Psoas muscle (tissue), 8 donors: ENCODE measurements around the gene COL18A1. TPM values are rescaled to one million over a fixed set of nuclear protein-coding genes. Genes with fewer than 3 reads are reported as not detected.

Experiments
- ATAC-seq, 4 donors: fragments of 200-7000 bp; cut with Tn5 transposase; one replicate each; pipeline ENCODE4 v1.9.1; 2020; ENCODE audit warnings: moderate library complexity in 3 of 4, mild to moderate bottlenecking in 2 of 4
- DNase-seq, 2 donors: peaks; one replicate each; pipeline ENCODE4 v3.0.0-alpha.2; 2020
- H3K27ac ChIP-seq: fragments of 200-600 bp; one replicate; pipeline ENCODE4 v1.8.0; 2022
- H3K27me3 ChIP-seq, 3 donors: fragments of 200-600 bp in 1 of 3; one replicate each; pipeline versions ENCODE4 v1.6.1 to v1.8.0; 2013 to 2022; ENCODE audit warnings: low read length in 2 of 3, mild to moderate bottlenecking in 2 of 3, moderate library complexity in 1 of 3; ENCODE audit not compliant: insufficient read depth in 3 of 3
- H3K36me3 ChIP-seq, 2 donors: fragments of 200-600 bp in 1 of 2; one replicate each; pipeline versions ENCODE4 v1.6.1 to v1.8.0; 2013 to 2022; ENCODE audit warnings: low read depth in 1 of 2, mild to moderate bottlenecking in 1 of 2, moderate library complexity in 1 of 2; ENCODE audit not compliant: insufficient read depth in 1 of 2
- H3K4me1 ChIP-seq: fragments of 200-600 bp; one replicate; pipeline ENCODE4 v1.8.0; 2022
- H3K4me3 ChIP-seq: fragments of 200-600 bp; one replicate; pipeline ENCODE4 v1.8.0; 2022; ENCODE audit warnings: mild to moderate bottlenecking
- H3K9me3 ChIP-seq: fragments of 200-600 bp; one replicate; pipeline ENCODE4 v1.8.0; 2022
- WGBS, 3 donors: extraction: QIAGEN DNeasy Blood & Tissue Kit; methylation state at CpG; one replicate each; pipeline versions ENCODE4 v1.1.6 to v1.1.7; 2013; 5-methylcytosine and 5-hydroxymethylcytosine counted together
- intact Hi-C, 2 donors: fragments of 100-400 bp; cut with DNase I; formaldehyde crosslinking; loops; one replicate each; pipeline versions ENCODE4 v1.11.0 to v1.14.2; 2022
- polyA plus RNA-seq, 3 donors: library from polyadenylated mRNA; stranded (reverse); fragments of 200-250 nt; gene quantifications; one replicate each; pipeline ENCODE4 v1.2.3, GENCODE V29; 2013
- total RNA-seq, 4 donors: library from RNA; stranded (reverse); fragmentation: NEBNext Ultra II Directional in 2 of 4; extraction: Animal tissue kit (Norgen Biotek cat#: 25700) in 2 of 4; gene quantifications; one replicate each; pipeline versions ENCODE4 v1.2.1 to v1.2.4, GENCODE V29; 2021 to 2023
- TF ChIP-seq, protein P1 (sequence below): fragments of 200-600 bp; IDR thresholded peaks from one replicate; pipeline ENCODE4 v1.8.0; 2022; ENCODE audit warnings: antibody characterized with exemption
- donor health status: healthy with polysubstance abuse.
- donor health status: DM: no; HTN: no; CAD: no; lungs with moderate emphysema.
- donor health status: Bipolar disorder and iron deficiency.
- donor health status: healthy.
- donor health status: DM: yes; HTN: yes; CAD: no.
- donor health status: DM: no; HTN: no; CAD: no.
- donor health status: DM: no; HTN: no; CAD: no.
- donor health status: DM: yes; HTN: yes; CAD: no.

Gene COL18A1
- total and polyA plus RNA-seq, 7 donors: 4.8 to 25.3 (median 12.1) TPM

DNA sequence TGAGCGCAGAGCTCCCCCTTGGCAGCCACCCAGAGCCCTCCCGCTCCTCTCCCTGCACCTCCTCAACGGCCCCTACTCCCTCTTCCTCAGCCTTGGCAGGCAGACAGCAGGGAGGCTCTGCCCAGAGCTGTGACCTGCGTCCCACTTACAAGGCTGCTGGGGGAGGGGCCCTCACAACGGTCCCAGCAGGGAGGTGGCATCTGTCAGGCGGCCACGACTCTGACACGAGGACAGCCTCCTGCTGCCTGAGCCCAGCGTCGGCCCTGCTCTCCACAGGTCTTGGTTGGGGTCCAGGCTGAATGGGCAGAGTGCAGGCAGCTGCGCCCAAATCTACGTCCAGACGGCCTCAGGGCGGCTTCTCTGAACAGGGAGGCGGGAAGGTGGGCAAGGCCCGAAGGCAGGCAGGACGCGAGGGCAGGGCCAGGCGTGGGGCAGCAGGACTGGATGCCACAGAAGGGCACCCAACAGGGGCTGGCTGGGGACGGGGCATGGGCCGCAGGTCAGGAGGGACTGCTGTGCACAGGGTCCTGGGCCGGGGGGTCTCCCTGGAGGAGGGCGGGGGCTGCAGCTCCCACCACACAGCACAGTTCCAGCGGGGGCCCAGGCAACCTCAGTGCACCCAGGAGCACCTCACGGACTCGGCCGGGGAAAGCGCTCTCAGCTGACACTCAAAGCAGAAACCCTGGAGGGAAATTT, 129.8 kb downstream of the COL18A1 start:
- intact Hi-C loops: no loop called here
- H3K27ac ChIP-seq: no peak overlapping the region
- WGBS, 3 donors: 55 to 67% (median 61%) methylated on average over 27 to 28 of the region's 28 CpGs
- DNase-seq (peak; percentile 46 to 62), ATAC-seq (peak; percentile 71 to 90 (median 79))
- H3K4me1 ChIP-seq: peaks cover 9% of the 10 kb centered on the region
- TF ChIP-seq, protein P1, sequence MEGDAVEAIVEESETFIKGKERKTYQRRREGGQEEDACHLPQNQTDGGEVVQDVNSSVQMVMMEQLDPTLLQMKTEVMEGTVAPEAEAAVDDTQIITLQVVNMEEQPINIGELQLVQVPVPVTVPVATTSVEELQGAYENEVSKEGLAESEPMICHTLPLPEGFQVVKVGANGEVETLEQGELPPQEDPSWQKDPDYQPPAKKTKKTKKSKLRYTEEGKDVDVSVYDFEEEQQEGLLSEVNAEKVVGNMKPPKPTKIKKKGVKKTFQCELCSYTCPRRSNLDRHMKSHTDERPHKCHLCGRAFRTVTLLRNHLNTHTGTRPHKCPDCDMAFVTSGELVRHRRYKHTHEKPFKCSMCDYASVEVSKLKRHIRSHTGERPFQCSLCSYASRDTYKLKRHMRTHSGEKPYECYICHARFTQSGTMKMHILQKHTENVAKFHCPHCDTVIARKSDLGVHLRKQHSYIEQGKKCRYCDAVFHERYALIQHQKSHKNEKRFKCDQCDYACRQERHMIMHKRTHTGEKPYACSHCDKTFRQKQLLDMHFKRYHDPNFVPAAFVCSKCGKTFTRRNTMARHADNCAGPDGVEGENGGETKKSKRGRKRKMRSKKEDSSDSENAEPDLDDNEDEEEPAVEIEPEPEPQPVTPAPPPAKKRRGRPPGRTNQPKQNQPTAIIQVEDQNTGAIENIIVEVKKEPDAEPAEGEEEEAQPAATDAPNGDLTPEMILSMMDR: no peak
- no peaks in the 10 kb centered on the region for H3K27me3 ChIP-seq
- no peaks in the 10 kb centered on the region for H3K36me3 ChIP-seq
- no peak overlapping the region for H3K4me3 ChIP-seq
- no peaks in the 10 kb centered on the region for H3K9me3 ChIP-seq

DNA sequence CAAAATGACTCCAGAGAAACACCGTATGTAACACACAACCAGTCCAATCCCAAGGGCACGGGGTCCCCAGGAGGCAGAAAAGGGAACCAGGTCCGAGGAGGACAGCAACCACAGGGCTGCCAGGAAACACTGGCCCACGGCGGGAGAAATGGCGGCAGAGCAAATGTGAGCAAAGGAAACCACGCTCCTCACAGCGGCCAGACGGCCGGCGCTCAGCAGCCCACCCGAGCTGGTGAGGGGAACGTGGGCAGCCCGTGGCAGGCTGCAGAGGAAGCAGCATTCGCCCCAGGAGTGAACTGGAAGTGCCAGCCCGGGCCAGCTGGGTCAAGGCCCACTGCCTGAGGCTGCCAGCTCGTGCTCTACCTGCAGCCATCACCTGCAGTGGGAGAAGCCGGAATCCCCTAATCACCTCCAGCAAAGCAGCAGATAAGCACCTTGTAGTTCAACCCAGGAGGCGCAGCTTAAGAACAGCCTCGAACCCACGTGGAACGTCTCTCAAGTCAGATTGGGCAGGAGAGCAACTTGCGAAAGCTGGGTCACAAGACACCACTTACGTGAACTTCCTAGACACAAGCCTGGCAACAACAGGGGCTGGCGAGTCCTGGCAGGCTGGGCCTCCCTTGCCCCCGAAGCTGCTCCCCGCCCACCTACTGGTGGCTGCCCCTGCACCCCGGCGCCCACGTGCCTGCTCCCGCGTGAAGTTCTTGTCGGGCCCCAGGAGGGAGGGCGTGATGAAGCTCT, 130.5 kb downstream of the COL18A1 start:
- peak; percentile 17 to 48 for DNase-seq
- H3K4me1 ChIP-seq: peaks cover 9% of the 10 kb centered on the region
- H3K36me3 ChIP-seq: no peaks in the 10 kb centered on the region
- TF ChIP-seq, protein P1: no peak
- H3K4me3 ChIP-seq: no peak overlapping the region
- no peak overlapping the region for H3K27ac ChIP-seq
- 85 to 90% (median 90%) methylated on average over 34 of the region's 34 CpGs for WGBS, 3 donors
- intact Hi-C loops: no loop called here
- H3K27me3 ChIP-seq: no peaks in the 10 kb centered on the region
- no peak for ATAC-seq
- no peaks in the 10 kb centered on the region for H3K9me3 ChIP-seq

DNA sequence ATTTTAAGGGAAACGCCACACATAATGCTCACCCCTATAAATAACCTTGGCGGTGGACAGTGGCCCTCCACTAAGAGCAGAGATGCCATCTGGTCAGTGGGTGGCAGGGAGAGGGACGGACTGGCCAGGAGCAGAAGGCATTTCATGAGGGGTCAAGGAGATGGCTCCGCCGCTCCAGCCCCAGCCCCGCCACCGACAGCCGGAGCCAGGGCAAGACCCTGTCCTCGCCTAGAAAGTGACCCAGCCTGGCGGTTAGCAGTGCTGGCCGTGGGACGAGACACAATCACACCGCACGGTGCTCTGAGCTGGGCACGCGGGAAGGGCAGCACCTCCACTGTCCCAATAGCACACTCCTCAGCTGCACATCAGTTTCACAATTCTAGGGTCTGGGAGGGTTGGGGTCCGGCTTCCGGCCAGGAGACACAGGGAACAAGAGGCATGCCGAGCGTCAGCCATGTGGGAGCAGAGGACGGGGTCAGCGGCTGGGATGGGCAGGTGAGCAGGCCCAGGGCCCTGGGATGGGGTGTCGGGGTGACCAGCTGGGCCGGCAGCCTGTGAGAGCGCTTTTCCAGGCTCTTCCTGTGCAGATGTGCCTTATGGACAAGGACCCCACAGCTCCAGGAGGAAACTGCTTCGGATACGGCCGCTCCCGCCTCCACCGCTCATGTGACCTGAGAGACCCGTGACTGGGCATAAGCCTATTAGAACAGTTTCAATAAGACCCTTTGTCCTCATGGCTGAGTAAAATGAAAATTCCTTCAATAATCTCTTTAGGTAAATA, 131.5 kb downstream of the COL18A1 start:
- Histone ChIP-seq H3K36me3 (no peaks in the 10 kb centered on the region), H3K4me3 (no peak overlapping the region), H3K9me3 (no peaks in the 10 kb centered on the region), H3K4me1 (peaks cover 12% of the 10 kb centered on the region), H3K27me3 (no peaks in the 10 kb centered on the region), H3K27ac (no peak overlapping the region)
- 88 to 92% (median 89%) methylated on average over 31 of the region's 31 CpGs for whole genome bisulfite sequencing, 3 donors
- TF ChIP-seq, protein P1: no peak
- no peak for ATAC-seq
- intact Hi-C loops: no loop called here
- peak; percentile 10 to 52 for DNase-seq

DNA sequence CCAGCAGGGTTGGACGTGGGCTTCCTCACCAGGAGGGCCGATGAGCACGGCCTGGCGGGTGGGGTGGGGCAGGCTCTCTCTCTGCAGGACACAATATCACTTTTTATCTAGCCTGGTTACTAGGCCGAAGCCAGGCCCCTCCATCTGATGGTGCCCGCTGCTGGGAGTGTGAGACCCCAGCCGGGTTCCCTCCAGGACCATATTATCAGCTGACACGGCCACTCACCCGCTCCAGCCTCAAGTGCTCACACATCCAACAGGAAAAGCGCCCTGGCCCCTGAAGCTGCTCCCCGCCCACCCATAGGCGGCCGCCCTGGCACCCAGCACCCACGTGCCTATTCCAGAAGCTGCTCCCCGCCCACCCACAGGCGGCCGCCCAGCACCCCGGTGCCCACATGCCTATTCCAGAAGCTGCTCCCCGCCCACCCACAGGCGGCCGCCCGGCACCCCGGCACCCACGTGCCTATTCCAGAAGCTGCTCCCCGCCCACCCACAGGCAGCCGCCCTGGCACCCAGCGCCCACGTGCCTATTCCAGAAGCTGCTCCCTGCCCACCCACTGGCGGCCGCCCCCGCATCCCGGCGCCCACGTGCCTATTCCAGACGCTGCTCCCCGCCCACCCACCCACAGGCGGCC, 132.3 kb downstream of the COL18A1 start:
- H3K4me3 ChIP-seq: no peak overlapping the region
- 92 to 93% (median 92%) methylated on average over 34 to 37 of the region's 37 CpGs for WGBS, 3 donors
- ATAC-seq (no peak), DNase-seq (peak; percentile 10 to 39)
- TF ChIP-seq, protein P1: no peak
- H3K36me3 ChIP-seq: no peaks in the 10 kb centered on the region
- no peaks in the 10 kb centered on the region for H3K27me3 ChIP-seq
- no peaks in the 10 kb centered on the region for H3K9me3 ChIP-seq
- H3K27ac ChIP-seq: no peak overlapping the region
- intact Hi-C loops: no loop called here
- peaks cover 14% of the 10 kb centered on the region for H3K4me1 ChIP-seq
